ENCODE data around the gene SPIN2B.

Gene SPIN2B

GRCh38 chrX:57070185-57070984, 51.0 kb downstream of the SPIN2B start:
- no peak for DNase-seq (ENCODE audit: low read depth, low spot score)
